AG04449 (cell line): ENCODE data around the gene NLRP7.
"Not testable (repeated sequence)": the region's sequence is repeated elsewhere in the genome, so short reads cannot be mapped to it uniquely, and the experiment has no call there.

ENCODE experiments used
- CTCF ChIA-PET: fragments of 350-600 bp; formaldehyde crosslinking; extraction: SDS; loops from one replicate; lab custom pipeline; 2021; ENCODE audit warnings: antibody characterized with exemption; lab: Yijun Ruan, JAX
- POLR2A ChIA-PET: fragments of 400-600, 350-600 bp; formaldehyde crosslinking; extraction: SDS; loops from one replicate; lab custom pipeline; 2020; ENCODE audit warnings: antibody characterized with exemption, inconsistent platforms; lab: Yijun Ruan, JAX
- DNase-seq: peaks from one replicate; pipeline ENCODE4 v3.0.0-alpha.2; 2010; ENCODE audit warnings: low read depth, low spot score
- H3K4me3 ChIP-seq: 2 replicates; pipeline ENCODE4 v1.5.1; 2011; ENCODE audit warnings: low read depth, mild to moderate bottlenecking, control low read depth, low read length
- CTCF ChIP-seq: IDR thresholded peaks from one replicate; pipeline ENCODE4 v1.5.1; 2011; ENCODE audit warnings: mild to moderate bottlenecking, moderate library complexity, low read length, control low read depth, inconsistent platforms; ENCODE audit not compliant: insufficient read depth; ENCODE audit errors: missing control alignments

NLRP7 gene

DNA sequence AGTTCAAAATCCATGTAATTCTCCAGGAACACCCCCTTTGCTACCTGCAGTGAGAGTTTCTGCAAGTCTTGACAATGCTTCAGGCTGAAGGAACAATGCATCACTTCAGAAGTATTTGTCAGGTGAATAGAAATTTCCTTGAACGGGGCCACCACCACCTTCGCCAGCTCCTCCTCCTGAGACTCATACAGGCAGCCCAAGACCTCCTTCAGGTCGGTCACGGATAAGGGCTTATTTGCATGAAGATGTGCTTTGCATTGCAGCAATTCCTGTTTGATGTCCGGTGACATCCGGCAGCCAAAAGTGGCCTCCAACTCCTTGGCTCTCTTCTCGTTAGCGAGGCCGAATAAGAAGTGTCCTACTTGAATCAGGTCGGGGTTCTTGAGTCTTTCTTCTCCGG lies 8.4 kb downstream of the NLRP7 start:
- POLR2A ChIA-PET, result no interaction called here
- CTCF ChIA-PET, result no interaction called here
- DNase-seq, result no peak
- TF ChIP-seq CTCF, result no peak
- no peak overlapping the region for H3K4me3 ChIP-seq

DNA sequence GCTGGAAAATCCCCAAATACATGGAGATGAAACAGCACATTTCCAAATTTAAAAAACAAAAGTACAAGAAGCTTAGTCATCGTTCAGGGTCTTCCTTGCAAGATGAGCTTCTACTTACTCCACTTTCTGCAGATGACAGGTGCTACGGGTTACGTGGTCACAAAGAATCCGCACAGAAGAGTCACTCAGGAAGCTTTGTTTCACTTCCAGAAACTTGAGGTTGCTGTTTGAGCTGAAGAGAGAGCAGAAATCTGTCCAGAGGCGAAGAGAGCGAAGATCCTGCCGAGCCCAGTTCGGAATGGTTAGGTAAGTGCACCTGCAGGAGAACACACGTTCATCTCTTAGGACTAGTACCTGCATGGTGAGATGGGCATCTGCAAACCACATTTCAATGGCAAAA lies 9.4 kb downstream of the NLRP7 start:
- CTCF ChIA-PET, result no interaction called here
- H3K4me3 ChIP-seq, result no peak overlapping the region
- POLR2A ChIA-PET, result no interaction called here
- no peak for TF ChIP-seq CTCF
- no peak for DNase-seq

DNA sequence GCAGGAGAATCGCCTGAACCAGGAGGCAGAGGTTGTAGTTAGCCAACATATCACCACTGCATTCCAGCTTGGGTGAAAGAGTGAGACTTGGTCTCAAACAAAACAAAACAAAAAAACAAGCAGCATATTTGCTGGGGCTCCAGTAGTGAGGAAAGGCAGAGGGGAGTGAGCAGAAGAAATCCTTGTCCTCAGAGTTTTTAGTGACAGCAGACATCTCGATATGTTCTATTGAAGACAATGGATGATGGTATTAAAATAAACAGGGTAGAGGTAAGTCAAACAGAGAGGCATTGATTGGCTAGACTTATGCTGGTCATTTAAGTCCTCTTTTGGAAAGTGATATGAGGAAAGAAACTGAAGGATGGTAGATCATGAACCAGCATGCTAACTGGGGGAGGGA lies 19.0 kb downstream of the NLRP7 start:
- no peak for TF ChIP-seq CTCF
- CTCF ChIA-PET, result no interaction called here
- H3K4me3 ChIP-seq, result no peak overlapping the region
- POLR2A ChIA-PET, result no interaction called here
- no peak for DNase-seq

DNA sequence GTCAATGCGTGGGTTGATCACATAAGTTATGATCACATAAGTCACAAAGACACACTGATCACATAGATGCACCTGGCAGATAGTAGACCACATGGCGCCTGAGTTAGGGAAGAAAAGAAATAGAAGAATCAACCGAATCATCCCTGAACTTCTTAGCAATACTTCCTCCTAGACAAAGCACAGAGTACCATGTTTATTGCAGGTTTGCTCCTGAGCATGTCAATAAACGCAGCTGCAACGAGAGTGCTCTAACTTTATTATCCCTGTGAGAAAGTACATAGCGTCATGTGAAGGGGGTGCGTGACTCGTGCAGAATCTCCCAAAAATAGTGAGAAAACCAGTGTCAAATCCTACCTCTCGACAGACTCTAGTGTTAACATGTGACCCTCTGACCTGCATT lies 24.1 kb downstream of the NLRP7 start:
- DNase-seq, result no peak
- H3K4me3 ChIP-seq, result no peak overlapping the region
- CTCF ChIA-PET, result no interaction called here
- POLR2A ChIA-PET, result no interaction called here
- TF ChIP-seq CTCF, result no peak

- TF ChIP-seq CTCF, result no peak
- POLR2A ChIA-PET, result no interaction called here
- CTCF ChIA-PET, result no interaction called here
- no peak for DNase-seq
- H3K4me3 ChIP-seq, result no peak overlapping the region
These were observed 26.2 kb downstream of the NLRP7 start for GRCh38 chr19:54921082-54921481.

- H3K4me3 ChIP-seq, POLR2A ChIA-PET, DNase-seq, CTCF ChIA-PET: not testable (repeated sequence)
These were observed 27.4 kb downstream of the NLRP7 start for GRCh38 chr19:54919646-54920563.

- ChIA-PET POLR2A (no interaction called here), CTCF (interaction anchor here (0.6 kb wide), 1 partner anchor 9 kb away, joined by 3 read pairs; no protein-coding TSS in a partner anchor)
- no peak overlapping the region for H3K4me3 ChIP-seq
- no peak for DNase-seq
- TF ChIP-seq CTCF, result no peak
These were observed 28.8 kb downstream of the NLRP7 start for GRCh38 chr19:54918499-54918898.
